HG02571 (cell line): Measurements from ENCODE around the gene DGKH.
A peak's percentile ranks its signal among the peaks of the same experiment; 100 is the strongest.
"Not testable (repeated sequence)": the region's sequence is repeated elsewhere in the genome, so short reads cannot be mapped to it uniquely, and the experiment has no call there.

Source experiments
- ATAC-seq: cut with Tn5 transposase; IDR thresholded peaks from one replicate; pipeline ENCODE4 v1.9.1; 2021; ENCODE audit warnings: mild to moderate bottlenecking, moderate library complexity; ENCODE audit not compliant: unreplicated experiment

DGKH gene

DNA sequence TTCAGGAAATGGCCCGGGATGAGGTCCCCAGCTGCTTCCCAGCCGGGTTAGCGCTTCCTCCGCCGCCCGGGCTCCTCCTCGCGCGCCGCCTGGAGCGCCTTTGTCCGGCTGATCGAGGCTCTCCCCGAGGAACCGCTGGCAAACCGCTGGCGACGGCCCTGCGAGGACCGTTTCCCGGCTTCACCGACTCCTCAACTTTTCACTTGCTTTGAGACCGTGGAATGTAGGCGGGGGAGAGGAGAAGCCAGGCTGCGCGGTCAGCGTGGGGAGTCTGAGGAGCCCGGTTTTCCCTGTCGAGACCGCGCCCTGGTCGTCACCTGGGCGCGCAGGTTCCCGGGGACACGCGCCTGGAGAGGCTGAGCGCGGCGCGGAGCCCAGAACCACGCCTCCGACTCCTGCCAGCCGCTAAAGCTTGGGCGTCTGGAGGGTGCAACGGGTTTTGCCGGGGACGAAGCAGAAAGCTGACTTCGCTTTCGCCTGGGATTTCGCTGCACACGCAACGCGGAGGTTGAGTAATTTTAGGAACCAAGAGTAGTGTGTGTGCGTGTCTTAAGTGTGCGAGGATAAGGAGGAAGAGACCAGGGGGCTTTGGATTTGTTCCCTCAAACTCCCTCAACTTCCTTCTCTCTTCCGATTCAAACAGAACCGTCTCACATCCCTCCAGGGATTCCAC is 7.3 kb upstream of the DGKH start:
- ATAC-seq, result peak; percentile 33

DNA sequence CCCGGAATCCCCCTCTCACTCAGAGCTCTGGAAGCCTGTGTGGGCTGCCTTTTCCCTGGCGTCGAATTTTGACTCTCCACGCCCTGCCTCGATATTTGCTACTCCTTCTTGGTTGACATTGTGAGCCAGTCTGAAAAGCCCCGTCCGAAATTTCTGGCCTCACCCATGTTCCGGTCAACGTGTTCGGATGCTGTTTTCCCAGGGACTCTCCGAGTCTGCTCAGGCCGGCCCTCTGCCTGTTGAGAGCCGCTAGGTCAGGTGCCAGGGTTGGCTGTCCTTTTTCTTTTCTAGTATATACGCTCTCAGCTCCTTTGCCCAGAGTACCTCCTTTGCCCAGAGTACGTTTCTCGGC is 6.8 kb upstream of the DGKH start:
- ATAC-seq, result peak; percentile 18

DNA sequence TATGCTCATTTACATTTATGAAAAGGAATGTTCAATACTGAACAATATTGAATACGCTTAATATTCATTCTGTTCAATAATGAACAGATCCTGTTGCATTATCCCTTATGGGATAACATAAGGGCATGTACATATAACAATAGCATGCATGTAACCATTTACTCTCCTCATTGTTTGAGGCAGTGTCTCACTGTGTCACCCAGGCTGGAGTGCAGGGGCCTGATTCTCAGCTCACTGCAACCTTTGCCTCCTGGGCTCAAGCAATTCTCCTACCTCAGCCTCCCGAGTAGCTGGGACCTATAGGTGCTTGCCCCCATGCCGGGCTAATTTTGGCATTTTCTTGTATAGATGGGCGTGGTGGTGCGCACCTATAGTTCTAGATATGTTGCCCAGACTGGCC is 4.8 kb upstream of the DGKH start:
- no peak for ATAC-seq

DNA sequence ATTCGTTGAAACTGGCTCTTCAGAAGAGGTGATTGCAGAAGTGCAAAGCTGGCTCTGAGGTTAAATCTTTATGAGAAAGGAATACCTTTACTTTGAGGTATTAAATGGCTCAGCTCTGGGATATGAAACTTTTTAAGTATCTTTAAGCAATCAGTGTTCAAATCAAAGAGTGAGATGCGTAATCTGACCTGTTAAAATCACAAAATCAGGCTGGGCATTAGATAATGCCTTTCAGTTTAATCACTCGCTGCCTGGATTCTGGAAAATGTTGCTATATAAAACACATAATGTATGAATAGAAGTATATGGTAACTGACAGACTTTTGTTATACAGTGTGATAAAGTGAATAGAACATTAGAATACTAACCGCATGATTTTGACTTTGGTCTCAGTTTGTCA is 2.0 kb upstream of the DGKH start:
- no peak for ATAC-seq

DNA sequence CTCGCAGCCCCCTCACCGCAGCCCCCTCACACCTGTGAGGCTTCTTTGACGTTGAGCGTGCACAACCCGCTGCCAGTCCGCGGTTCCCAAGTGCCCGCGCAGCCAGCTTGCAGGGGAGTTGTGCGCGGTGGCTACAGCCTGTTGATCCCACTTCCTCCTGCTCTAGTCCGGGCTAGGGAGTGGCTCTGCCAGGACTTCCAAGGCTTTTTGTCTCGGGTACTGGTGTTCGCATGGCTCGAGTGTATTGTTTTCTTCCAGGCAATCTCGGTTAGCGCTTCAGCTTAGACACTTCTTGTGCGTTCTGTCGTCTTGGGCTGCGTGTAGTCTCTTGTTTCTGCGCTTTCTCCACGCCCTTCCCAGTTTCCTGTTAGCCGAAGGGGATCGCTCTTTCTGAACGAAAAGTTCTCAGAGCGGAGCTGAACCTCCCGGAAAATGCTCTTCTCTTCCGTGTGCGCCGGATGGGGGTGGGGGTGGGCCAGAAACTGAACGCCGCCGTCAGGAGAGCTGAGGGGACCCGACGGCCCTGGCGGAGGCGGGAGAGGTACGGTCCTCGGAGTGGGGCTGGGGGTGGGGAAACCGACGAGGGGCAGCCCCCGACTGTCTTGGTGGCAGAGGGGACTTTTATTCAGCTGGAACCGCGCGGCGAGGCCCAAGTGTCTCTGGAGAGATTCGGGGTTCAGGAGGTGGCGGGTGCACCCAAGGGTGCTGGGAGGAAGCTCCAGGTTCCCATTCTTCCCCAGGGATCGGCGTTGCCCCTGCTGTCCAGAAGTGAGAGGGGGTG is 697 bp upstream of the DGKH start:
- peak; percentile 37 for ATAC-seq

DNA sequence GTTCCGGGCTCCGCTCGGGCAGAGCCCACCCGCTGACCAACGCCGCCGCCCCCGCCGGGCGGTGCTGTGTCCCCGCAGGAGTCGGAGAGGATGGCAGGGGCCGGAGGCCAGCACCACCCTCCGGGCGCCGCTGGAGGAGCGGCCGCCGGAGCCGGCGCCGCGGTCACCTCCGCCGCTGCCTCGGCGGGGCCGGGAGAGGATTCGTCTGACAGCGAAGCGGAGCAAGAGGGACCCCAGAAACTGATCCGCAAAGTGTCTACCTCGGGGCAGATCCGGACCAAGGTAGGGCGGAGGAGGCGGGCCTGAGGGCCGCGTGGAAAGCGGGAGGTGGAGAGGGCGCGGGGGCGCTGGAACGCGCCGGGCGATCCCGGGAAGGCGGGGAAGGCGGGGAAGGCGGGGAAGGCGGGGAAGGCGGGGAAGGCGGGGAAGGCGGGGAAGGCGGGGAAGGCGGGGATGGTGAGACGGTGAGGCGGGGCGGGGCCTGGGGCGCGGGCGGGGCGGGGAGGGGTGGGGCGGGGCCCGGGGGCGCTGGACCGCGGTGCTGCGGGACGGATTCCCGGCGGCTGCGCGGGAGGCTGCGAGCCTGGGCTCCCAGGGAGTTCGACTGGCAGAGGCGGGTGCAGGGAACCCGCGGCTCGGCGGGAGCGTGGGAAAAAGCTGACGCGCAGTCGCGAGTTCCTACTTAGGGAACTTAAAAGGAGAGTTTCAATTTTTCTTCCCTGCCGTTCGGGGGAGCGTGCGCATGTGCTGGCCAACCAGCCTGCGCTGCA is 421 bp downstream of the DGKH start:
- ATAC-seq, result peak; percentile 42

DNA sequence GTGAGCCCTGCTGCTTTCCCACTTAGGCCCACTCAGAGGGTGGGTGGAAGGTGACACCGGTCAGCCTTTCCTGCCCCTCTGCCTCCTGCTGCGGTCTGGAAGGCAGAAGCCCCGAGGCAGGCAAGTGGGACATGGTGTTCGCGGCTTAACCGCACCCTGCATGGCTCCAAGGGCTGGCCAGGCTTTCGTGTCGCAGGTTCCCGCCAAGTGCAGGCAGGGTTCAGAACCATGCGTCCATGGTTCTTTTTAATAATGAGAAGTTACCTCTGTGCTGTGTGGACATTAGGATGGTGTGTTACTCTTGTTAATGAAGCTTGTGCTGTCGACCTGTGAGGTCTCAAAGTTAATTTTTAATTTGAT is 986 bp downstream of the DGKH start:
- ATAC-seq, result peak; percentile 22

DNA sequence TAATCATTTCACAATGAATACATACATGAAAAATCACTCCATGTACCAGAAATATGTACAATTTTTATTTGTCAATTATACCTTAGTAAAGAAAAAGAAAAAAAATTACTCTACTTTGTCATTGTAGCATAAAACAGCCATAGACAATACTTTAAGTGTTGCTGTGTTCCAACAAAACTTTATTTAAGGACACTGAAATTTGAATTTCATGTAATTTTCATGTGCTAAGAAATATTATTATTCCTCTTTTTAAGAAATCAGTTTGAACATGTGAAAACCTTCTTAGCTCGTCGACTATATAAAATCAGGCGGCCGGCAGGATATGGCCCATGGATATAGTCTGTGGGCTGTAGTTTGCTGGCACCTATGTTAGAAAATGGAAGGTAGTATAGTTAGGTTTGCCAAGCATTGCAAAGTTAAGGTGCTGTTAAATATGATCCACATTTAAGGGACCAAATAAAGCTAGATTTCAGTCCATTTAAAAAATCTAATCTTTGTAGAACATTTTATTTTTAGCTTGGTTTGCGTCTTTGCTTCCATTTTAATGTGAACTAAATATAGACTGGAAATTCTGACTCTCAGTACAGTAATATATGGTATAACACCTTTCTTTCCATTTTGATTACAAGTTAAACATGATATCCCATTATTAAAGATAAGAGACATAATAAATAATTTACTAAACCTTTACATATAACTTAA is 6.5 kb downstream of the DGKH start:
- ATAC-seq, result no peak

DNA sequence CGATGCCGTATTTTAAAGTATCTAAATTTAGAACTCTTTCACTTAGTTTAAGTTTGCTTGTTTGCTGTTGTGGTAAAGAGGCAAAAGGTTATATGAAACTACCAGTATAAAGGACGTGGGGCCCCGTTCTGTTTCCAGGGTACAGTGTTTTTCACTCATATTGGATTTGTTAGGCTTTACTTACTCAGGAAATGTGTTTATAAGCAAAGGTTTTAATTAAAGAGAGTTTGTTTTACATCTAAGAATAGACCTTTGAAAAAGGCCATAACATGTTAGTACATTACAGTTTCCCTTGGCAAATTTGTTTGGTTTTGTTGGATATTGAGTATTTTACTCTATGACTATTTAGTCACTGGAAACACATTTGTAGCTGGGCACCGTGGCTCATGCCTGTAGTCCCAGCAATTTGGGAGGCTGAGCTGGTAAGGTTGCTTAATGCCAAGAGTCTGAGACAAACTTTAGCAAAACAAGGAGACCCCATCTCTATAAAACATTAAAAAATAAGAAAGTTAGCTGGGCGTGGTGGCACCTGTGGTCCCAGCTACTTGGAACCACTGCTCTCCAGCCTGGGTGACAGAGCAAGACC is 7.1 kb downstream of the DGKH start:
- ATAC-seq, result no peak

DNA sequence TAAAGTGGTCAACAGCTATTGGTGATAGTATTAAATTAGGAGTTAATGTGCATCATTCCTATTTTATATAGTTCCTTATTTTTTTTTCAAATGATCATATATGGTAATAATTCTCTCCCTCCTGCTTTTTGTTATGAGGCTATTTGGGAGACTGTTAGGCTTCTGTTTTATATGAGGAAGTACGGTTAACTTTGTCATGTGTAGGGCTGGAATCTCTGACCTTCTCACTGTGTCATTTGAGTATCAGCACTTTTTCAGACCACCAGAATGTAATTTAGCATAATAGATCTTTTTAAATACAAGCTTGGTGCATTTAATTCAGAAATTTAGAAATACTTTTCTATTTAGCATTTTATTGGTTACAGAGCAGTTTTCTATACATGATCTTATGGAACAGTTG is 7.7 kb downstream of the DGKH start:
- ATAC-seq, result no peak

DNA sequence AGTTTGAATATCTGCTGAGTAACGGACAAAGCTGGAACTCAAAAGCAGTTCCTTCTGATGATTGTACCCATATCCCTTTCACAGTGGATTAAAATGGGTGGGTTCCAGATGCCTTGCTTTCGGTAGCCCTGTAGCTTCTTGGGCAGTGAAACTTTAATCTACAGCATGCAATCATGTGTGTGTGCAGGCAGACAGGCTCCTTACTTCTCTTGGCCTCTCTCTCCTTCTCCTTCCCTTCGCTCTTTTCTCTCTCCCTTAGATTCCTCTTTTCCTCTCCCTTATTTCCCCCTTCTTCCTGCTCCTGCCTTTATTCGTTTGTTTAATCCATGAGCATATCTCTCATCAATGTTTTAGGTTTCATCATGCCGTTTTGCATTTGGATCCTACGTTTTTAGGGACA is 8.1 kb downstream of the DGKH start:
- no peak for ATAC-seq

DNA sequence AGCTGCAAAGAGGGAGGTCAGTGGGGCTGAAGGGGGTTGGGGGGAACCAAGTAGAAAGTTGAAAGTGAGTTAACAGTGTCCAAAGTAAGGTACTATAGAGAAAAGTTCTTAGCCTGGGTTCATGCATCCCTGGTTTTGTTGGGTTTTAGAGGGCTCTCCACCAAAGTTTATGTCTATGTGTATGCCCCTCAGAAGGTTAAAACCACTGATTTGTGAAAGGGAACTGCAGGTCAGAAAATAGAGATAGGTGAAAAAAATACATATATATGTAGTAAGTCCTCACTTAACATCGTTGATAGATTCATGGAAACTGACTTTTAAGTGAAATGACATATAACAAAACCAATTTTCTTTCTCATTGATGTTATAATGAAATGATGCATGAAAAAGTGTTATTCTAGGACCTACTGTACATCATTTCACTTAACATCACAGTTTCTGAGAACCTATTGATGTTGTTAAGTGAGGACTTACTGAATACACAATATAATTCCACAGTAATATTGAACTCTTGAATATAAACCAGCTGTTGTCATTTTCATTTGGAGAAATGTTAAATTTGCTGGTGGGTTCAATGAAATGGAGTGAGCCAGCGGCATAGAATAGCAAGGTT is 9.6 kb downstream of the DGKH start:
- no peak for ATAC-seq

DNA sequence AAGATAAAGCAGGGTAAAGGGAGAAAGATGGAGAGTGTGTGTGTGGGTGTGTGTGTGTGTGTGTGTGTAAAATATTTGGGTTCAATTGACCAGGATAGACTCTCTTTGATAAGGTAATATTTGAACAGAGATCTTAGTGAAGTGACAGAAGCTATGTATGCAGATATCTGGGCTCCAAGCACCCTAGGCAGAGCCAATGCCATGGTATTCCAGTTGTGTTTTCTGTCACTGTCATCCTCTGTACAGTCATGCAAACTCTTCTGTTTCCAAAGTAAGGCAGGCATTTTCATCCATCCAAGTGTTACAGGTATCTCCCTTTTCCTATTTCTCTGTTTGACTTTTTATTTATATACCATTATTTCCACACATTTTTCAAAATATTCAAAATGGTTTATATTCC is 13.5 kb downstream of the DGKH start:
- no peak for ATAC-seq

DNA sequence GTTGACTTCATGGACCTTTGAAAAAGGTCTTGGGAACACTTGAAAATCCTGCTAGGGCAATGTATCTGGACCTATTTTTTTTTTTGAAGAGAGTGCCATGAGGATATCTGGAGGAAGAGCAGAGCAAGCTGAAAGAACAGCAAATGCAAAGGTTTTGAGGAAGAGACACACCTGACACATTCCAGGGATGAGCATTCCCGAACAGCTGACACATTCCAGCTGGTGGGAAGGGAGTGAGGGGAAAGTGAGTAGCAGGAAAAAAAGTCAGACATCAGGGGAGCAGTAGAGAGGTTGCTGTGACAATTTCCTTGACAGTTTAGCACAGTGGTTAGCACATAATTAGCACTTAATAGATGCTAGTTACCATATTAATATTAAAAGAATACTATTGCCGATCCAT is 14.7 kb downstream of the DGKH start:
- no peak for ATAC-seq

DNA sequence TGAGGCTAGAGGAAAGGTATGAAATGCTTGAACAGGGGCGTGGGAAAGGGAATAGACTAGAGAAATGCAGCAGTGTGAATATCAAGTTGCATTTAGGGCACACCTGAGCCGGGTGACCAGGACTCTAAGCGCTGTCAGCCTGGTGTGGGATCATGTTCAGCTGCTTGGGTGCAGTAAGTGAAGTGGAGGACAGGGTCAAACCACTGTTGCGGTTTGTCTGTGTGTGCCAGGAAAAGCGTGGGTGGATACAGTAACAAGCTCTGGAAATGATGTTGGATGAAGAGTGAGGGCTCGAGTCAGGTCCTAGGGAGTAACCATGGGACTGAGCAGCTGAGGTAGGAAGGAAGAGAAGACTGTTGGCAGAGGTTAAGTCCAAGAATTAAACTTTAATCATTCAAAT is 15.8 kb downstream of the DGKH start:
- ATAC-seq, result no peak

DNA sequence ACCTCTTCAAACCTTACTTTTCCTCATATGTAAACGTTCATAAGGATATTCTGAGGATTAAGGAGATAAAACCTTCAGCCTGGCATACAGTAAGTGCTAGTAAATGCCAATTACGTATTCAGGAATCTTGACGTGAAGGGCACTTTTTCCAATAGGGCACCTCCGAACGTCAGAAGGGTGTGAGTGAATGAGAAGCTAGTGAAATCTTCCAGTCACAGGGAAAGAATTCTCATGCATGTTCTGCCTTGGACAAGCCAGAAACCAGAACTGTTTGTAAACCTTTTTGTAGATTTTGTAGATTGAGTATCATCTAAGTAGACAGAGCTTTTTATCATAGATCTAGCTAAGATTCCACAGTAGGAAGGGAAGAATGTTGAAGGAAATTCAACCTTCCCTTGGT is 16.5 kb downstream of the DGKH start:
- no peak for ATAC-seq

DNA sequence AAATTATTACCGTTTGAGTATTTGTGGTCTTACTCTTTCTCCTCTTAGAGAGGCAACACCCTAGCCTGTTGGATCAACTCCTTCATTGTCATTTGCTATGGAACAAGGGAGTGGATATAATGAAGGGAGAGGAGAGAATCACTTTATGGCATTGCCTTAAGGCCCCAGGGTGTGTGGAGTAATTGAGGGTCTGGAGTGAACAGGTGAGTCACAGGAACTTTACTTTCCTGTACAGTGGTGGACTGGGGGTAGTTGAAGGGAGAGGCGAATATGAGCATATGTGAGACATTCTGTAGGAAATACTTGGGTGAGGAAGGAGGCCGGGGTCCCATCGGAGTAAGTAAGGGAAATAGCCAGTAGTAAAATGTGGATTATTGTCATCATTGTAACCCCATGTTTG is 17.0 kb downstream of the DGKH start:
- ATAC-seq, result no peak

DNA sequence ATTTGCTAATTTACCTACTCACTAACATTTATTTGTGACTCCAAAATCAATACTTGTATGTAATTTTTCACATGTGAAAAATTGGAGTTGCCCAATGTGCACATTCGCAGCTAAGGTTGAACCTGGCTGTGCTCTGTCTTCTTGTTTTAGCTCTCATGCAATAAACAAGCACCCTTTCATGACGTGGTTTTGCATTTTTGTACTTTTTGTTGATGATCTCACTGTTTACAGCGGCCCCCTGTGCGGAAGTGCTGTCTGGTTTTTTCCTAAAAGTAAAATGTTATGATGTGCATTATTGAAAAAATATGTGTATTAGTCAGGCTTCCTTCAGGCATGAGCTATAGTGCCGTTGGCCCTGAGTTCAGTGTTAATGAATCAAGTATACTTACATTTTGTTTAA is 18.1 kb downstream of the DGKH start:
- no peak for ATAC-seq

DNA sequence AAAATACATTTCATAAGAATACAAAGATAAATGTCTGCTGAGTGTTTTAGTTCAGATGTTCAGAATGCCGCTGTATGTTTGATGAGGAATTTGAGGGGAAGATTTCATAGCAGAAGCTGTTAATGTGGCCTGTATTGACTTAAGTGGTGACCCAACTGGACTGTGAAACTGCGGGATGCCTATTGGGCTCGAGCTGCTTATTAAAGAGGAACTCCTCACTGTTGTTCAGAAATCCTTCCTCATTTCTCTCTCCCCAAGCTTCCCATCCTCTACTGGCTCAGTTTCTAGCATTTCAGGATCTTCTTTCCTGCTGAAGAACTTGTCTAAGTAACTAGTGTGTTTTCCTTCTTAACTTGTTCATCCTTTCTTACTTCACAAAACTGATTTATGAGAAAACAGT is 20.4 kb downstream of the DGKH start:
- ATAC-seq, result no peak

DNA sequence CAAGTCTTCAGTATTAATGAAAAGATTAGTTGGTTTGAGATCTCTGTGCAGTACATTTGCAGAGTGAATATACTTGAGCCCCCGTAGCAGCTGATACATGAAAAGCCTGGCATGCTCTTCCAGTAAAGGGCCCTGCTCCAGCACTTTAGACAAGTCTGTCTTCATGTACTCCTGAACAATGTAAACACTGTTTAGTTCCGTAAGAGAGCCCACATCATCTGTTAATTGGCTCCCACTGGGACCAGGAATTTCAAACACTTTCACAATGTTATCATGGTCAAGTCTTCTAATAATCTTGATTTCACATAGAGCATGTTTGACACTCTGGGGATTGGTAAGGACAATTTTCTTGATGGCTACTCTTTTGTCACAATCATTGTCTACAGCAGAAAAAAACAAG is 22.2 kb downstream of the DGKH start:
- not testable (repeated sequence) for ATAC-seq

DNA sequence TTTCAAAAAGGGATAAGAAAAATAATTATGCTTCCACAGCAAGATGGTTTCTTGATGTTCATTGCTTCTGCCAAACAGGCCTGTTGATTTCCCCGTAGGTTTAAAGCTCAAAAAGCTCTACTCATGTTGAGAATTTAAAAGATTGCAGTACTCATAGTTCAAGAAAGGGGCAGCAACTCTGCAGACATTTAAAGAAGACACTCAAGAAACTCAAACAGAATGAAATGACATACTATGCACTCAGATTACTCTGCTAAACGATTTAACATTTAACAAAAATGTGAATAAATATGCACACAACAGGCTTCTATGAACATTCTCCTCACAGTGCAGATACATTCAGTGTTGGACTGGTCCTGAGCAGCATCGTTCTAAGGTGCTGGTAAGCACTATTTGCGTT is 22.7 kb downstream of the DGKH start:
- not testable (repeated sequence) for ATAC-seq
